ENCODE data around the gene CEP128.

- no peak for TF ChIP-seq POLR2AphosphoS5 (IDR thresholded peaks at IDR 0.05; ENCODE audit: low read depth, low read length)
- TF ChIP-seq POLR2A (IDR thresholded peaks at IDR 0.05; ENCODE audit: low read depth, low read length): no peak
- TF ChIP-seq SPI1 (IDR thresholded peaks at IDR 0.05; ENCODE audit: low read depth, low read length): no peak
- TF ChIP-seq TAF1 (IDR thresholded peaks at IDR 0.05; ENCODE audit: low read depth, low read length): no peak
- TF ChIP-seq PAX5 (IDR thresholded peaks at IDR 0.05; ENCODE audit: insufficient read depth, low read length, severe bottlenecking): no peak
Measured at GRCh38 chr14:80518173-80518572, 423.4 kb downstream of the CEP128 start.
